ENCODE measurements around the gene TMEM247. TPM values are rescaled to one million over a fixed set of nuclear protein-coding genes. Genes with fewer than 3 reads are reported as not detected.

TMEM247 gene
- total RNA-seq, 1 donor from 2014 or later, result not detected

DNA sequence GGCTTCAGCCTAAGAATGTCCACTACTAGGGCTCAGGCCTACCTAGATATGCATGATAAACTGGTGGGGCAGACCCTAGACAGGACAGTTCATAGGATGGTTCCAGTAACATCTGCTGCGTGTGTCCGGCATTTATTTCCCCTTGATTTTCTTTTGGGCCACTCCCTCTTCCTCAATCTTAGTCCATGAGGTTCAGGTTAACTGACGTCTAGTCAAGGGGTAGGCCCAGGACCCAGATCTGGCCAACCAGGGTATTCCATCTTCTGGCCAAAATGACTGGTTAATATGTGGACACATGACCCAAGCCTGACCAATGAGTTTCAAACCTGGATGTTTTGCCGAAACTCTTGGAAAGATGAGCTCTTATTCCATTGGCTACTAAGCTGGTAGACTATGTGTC is 15.2 kb downstream of the TMEM247 start:
- TF ChIP-seq, protein P1, sequence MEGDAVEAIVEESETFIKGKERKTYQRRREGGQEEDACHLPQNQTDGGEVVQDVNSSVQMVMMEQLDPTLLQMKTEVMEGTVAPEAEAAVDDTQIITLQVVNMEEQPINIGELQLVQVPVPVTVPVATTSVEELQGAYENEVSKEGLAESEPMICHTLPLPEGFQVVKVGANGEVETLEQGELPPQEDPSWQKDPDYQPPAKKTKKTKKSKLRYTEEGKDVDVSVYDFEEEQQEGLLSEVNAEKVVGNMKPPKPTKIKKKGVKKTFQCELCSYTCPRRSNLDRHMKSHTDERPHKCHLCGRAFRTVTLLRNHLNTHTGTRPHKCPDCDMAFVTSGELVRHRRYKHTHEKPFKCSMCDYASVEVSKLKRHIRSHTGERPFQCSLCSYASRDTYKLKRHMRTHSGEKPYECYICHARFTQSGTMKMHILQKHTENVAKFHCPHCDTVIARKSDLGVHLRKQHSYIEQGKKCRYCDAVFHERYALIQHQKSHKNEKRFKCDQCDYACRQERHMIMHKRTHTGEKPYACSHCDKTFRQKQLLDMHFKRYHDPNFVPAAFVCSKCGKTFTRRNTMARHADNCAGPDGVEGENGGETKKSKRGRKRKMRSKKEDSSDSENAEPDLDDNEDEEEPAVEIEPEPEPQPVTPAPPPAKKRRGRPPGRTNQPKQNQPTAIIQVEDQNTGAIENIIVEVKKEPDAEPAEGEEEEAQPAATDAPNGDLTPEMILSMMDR (conservative IDR thresholded peaks at IDR 0.05; ENCODE audit: low read depth, low read length), result no peak
- DNase-seq (ENCODE audit: low read depth), result no peak
- no peak overlapping the region for H3K4me3 ChIP-seq (ENCODE audit: low read depth, low read length)

DNA sequence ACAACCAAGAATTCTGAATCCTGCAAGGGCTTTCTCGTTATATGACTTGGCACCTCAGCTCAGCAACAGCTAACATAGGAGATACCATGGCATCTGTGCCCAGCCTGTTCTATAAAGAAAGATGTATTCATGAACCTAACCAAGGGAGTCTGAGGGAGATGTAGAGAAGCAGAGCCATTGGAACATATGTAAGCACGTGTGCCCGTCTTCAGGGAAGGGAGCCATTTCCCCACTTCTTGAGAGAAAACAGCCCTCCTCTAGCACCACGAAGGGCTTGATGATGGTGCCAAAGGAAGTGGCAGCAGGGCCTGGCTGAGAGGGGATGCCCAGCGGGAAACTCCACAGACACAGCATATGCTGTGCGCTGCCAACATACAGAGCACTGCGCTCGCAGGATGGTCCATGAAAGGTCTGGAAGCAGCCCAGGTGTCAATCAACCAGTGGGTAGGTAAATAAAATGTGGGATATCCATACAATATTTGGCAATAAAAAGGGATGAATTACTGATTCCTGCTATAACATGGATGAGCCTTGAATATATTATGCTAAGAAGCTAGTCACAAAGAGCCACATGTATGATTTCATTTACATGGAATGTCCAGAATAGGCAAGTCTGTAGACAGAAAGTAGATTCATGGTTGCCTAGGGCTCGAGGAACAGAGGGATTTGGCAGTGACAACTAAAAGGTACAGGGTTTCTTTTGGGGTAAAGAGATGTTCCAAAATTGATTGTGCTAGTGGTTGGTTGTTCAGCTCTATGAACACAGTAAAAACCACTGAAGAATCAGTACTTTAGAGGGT is 16.1 kb downstream of the TMEM247 start:
- no peak for DNase-seq (ENCODE audit: low read depth)
- no peak overlapping the region for H3K4me3 ChIP-seq (ENCODE audit: low read depth, low read length)
- TF ChIP-seq, protein P1 (conservative IDR thresholded peaks at IDR 0.05; ENCODE audit: low read depth, low read length), result no peak

DNA sequence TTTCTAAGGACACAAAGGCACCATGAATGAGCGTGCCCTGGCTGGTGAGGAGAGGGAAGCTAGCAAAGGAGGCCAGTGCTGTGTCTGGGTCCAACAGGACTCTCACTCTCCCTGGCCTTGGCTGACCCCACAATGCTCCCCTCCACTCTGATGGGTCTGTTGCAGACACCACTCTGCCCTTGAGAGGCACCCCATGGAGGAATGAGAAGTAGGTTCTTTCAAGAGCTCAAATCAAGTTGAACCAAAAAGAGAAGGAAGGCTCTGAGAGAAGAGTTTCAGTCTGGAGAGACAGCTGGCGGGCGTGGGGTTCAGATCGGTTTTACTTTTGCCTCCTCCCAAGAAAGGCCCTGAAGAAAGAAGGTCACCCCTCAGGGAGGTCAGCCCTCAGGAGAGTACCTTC is 18.4 kb downstream of the TMEM247 start:
- no peak overlapping the region for H3K4me3 ChIP-seq (ENCODE audit: low read depth, low read length)
- TF ChIP-seq, protein P1 (conservative IDR thresholded peaks at IDR 0.05; ENCODE audit: low read depth, low read length), result no peak
- no peak for DNase-seq (ENCODE audit: low read depth)

DNA sequence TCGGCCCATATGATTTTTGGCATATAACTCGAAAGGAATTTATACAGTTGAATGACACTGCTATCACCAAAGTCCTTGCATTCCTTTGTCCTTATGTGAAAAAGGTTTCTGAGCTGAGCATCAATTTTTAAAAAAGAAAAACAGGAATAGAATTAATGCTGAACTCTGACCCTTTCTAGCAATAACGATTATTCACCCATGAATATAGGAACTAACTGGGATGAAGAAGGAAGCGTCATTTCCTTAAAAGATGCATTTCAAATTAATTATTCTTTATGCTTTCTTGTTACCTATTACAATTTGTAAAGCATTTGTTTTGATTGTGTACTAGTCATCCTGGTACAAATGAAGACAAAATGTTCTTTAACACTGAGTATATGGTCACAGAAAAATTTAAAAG is 19.3 kb downstream of the TMEM247 start:
- DNase-seq (ENCODE audit: low read depth), result no peak
- H3K4me3 ChIP-seq (ENCODE audit: low read depth, low read length), result no peak overlapping the region
- TF ChIP-seq, protein P1 (conservative IDR thresholded peaks at IDR 0.05; ENCODE audit: low read depth, low read length), result no peak

DNA sequence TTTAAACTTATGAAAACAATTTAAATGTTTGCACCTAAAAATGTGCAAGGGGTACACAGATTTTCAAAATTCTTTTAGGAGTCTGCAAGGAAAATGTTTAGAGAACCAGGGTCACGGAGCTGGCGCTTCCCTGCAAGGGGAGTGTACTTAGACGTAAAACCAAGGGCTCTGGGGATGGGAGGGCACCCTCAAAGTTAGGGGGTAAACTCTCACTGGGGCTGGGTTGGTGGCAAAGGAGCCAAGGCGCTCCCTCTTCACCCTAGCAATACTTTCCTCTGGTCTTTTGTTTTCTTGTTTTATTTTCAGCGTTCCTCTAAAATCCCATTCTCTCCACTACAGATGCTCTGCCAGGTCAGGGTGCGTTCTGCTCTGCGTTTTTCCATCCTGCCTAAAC is 20.0 kb downstream of the TMEM247 start:
- peak overlapping the region; percentile 60 for H3K4me3 ChIP-seq (ENCODE audit: low read depth, low read length)
- no peak for DNase-seq (ENCODE audit: low read depth)
- TF ChIP-seq, protein P1 (conservative IDR thresholded peaks at IDR 0.05; ENCODE audit: low read depth, low read length), result no peak

DNA sequence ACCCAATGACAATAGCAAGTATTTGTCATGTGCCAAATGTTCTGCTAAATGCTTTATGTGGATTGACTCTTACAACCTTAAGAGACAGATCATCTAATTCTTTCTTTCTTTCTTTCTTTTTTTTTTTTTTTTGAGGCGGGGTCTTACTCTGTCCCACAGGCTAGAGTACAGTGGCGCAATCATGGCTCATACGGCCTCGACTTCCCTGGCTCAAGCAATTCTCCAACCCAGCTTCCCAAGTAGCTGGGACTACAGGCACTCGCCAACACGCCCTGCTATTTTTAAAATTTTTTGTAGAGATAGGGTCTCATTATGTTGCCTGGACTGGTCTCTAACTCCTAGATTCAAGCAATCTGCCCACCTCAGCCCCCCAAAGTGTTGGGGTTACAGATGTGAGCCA is 21.4 kb downstream of the TMEM247 start:
- TF ChIP-seq, protein P1 (conservative IDR thresholded peaks at IDR 0.05; ENCODE audit: low read depth, low read length), result no peak
- DNase-seq (ENCODE audit: low read depth), result no peak
- no peak overlapping the region for H3K4me3 ChIP-seq (ENCODE audit: low read depth, low read length)

Measured in epithelial cell of proximal tubule (primary cell).